Right lobe of liver (tissue), 6 donors: ENCODE results near the gene DDIT4L. TPM values are rescaled to one million over a fixed set of nuclear protein-coding genes. Genes with fewer than 3 reads are reported as not detected.

Experiments
- ATAC-seq, 4 donors: fragments of 200-7000 bp; cut with Tn5 transposase; one replicate each; pipeline ENCODE4 v1.9.1; 2020; ENCODE audit warnings: mild to moderate bottlenecking in 4 of 4, moderate library complexity in 4 of 4
- DNase-seq, 3 donors: peaks; one replicate each; pipeline ENCODE4 v3.0.0-alpha.2; 2020
- H3K27ac ChIP-seq, 3 donors: fragments of 200-600 bp; one replicate each; pipeline ENCODE4 v1.8.0; 2022
- H3K27me3 ChIP-seq, 2 donors: fragments of 200-600 bp; one replicate each; pipeline ENCODE4 v1.8.0; 2022
- H3K36me3 ChIP-seq, 4 donors: fragments of 200-600 bp; sonication (generic) in 1 of 4; one replicate each; pipeline versions ENCODE4 v1.5.1 to v1.8.0; 2017 to 2022; ENCODE audit warnings: control low read depth in 1 of 4
- H3K4me1 ChIP-seq, 4 donors: fragments of 200-600 bp; sonication (generic) in 1 of 4; one replicate each; pipeline versions ENCODE4 v1.5.1 to v1.8.0; 2017 to 2022; ENCODE audit warnings: control low read depth in 1 of 4
- H3K4me3 ChIP-seq, 3 donors: fragments of 200-600 bp; one replicate each; pipeline ENCODE4 v1.8.0; 2022
- H3K9me3 ChIP-seq, 4 donors: fragments of 200-600 bp; sonication (generic) in 1 of 4; one replicate each; pipeline versions ENCODE4 v1.5.1 to v1.8.0; 2017 to 2022; ENCODE audit warnings: control low read depth in 1 of 4
- CTCF ChIP-seq, 4 donors: fragments of 200-600 bp in 3 of 4; fragments of 450-650 bp in 1 of 4; IDR thresholded peaks; one replicate each; pipeline versions ENCODE4 v1.5.1 to v1.8.0; 2016 to 2022; ENCODE audit warnings: antibody characterized with exemption in 4 of 4, mild to moderate bottlenecking in 2 of 4
- POLR2A ChIP-seq: fragments of 450-650 bp; IDR thresholded peaks from one replicate; pipeline ENCODE4 v1.6.1; 2017; ENCODE audit warnings: antibody characterized with exemption, mild to moderate bottlenecking
- WGBS: methylation state at CpG from one replicate; pipeline ENCODE4 v1.1.6; 2018; ENCODE audit warnings: low coverage, low lambda C conversion rate; ENCODE audit not compliant: insufficient coverage; ENCODE audit errors: missing lambda C conversion rate; 5-methylcytosine and 5-hydroxymethylcytosine counted together
- intact Hi-C, 2 donors: fragments of 100-400 bp; cut with DNase I; formaldehyde crosslinking; loops; one replicate each; pipeline versions ENCODE4 v1.11.2 to v1.14.1; 2022
- total RNA-seq, 6 experiments: library from RNA; depleted of rRNA in 2 of 6; stranded (reverse); fragments of >200 nt in 2 of 6; fragmentation: NEBNext Ultra II Directional in 3 of 6; extraction: Animal tissue kit (Norgen Biotek cat#: 25700) in 3 of 6; gene quantifications; one replicate each; pipeline versions ENCODE4 v1.1.0 to v1.2.4, GENCODE V29; 2016 to 2023
- donor health status: DM: no; HTN: yes; CAD: no.
- donor health status: DM: no; HTN: no; CAD: no.
- donor health status: DM: no; HTN: no; CAD: no.
- donor health status: DM: no; HTN: yes; CAD: no.
- donor health status: DM: no; HTN: yes; CAD: no.

The DDIT4L gene
- total RNA-seq, 6 experiments from 2014 or later = 0.07 to 0.46 (median 0.22) TPM

DNA sequence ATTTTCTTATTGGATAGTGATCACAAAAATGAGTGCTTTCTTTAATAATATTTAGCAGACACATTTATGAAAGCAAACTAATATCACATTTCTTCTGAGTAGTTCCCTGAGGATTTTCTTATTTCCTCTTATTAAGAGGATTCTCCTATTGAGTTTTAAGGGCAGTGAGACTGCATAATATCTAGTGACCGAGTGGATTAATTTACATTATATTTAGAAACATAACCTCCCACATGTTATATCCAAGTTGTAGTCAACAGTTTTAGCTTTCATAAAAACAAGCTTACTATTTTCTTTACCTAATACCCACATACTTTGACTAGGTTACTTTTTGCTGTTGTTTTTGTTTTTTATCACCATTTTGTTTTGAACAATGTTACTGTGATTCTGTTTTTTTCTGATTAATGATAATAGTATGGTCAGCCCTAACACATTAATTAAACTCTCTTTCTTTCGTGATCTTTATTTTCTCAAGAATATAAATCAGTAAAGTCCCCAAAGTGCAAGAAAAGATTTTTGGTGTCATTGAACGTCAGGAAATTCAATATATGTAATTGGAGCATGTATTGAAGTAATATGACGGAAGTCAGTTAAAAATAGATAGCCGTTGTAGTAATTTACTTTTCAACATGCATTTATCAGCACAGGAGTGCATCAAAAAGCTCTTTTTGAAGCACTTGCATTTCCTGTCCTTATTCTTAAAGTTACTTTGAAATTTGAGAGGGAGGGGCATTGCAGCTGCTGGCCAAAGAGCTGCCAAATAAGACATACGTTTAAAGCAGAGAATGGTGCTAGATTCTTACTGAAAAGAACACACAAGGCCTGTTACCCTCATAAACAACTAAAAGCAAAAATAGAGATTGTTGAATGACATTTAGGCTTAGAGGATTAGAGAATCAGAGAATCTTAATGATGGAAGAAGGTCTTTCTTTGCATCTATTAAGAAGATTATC, 25.2 kb downstream of the DDIT4L start:
- DNase-seq = no peak
- Histone ChIP-seq H3K27me3 (no peaks in the 10 kb centered on the region), H3K4me1 (no peaks in the 10 kb centered on the region), H3K36me3 (no peaks in the 10 kb centered on the region), H3K27ac (no peak overlapping the region), H3K4me3 (no peak overlapping the region), H3K9me3 (no peaks in the 10 kb centered on the region)
- intact Hi-C loops = no loop called here
- no peak for ATAC-seq
- TF ChIP-seq POLR2A = no peak
- no peak for TF ChIP-seq CTCF (IDR thresholded peaks at IDR 0.05)
- WGBS = 32% methylated on average over 6 of the region's 6 CpGs

GRCh38 chr4:100162027-100162685, 28.1 kb downstream of the DDIT4L start:
- Histone ChIP-seq H3K9me3 (no peaks in the 10 kb centered on the region), H3K27me3 (no peaks in the 10 kb centered on the region), H3K4me1 (no peaks in the 10 kb centered on the region), H3K27ac (no peak overlapping the region), H3K36me3 (no peaks in the 10 kb centered on the region), H3K4me3 (no peak overlapping the region)
- ATAC-seq (no peak), DNase-seq (no peak)
- TF ChIP-seq POLR2A = no peak
- no peak for TF ChIP-seq CTCF (IDR thresholded peaks at IDR 0.05)
- intact Hi-C loops = no loop called here
- 53% methylated on average over 2 of the region's 3 CpGs for WGBS

DNA sequence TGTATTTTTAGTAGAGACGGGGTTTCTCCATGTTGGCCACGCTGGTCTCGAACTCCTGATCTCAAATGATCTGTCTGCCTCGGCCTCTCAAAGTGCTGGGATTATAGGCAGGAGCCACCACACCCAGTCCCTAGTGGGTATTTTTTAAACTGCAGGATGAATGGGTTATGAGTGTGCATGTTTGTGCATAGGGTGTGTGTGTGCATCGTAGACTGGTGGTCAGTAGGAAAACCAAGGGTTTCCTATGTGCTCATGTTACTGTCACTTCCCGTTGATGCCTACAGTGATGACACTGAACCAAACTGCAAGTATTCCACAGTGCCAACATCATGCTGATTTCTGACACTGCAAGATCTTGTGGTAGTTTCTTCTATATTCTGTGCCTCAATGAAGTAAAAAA, 41.1 kb downstream of the DDIT4L start:
- 79% methylated on average over 5 of the region's 6 CpGs for WGBS
- Histone ChIP-seq H3K4me1 (no peaks in the 10 kb centered on the region), H3K27ac (no peak overlapping the region), H3K36me3 (no peaks in the 10 kb centered on the region), H3K4me3 (no peak overlapping the region), H3K9me3 (no peaks in the 10 kb centered on the region), H3K27me3 (no peaks in the 10 kb centered on the region)
- no peak for DNase-seq
- TF ChIP-seq POLR2A (no peak), CTCF (IDR thresholded peaks at IDR 0.05) (no peak)
- no peak for ATAC-seq
- intact Hi-C loops = no loop called here

DNA sequence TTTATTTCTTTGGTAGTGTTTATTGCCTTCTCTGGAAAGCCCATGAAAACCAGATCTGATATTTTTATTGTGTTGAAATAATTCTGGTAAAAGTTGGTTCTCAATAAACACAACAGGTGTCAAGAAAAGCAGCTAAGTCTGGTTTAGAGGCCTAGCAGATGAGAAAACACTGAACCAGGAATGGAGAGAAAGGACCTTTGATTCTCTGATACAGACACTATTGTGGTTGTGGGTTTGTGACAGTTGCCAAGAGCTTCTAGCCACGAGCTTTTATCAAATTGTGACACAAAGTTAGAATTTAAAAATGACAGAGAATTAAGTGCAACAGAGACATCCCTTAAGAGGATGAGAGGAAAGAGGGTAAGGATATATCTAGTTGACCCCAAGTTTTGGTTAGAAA, 42.6 kb downstream of the DDIT4L start:
- intact Hi-C loops = no loop called here
- no peaks in the 10 kb centered on the region for H3K36me3 ChIP-seq
- TF ChIP-seq POLR2A (no peak), CTCF (IDR thresholded peaks at IDR 0.05) (no peak)
- H3K27me3 ChIP-seq = no peaks in the 10 kb centered on the region
- no peaks in the 10 kb centered on the region for H3K4me1 ChIP-seq
- no peak overlapping the region for H3K4me3 ChIP-seq
- no peak overlapping the region for H3K27ac ChIP-seq
- WGBS = 11% methylated on average over 1 of the region's 1 CpG
- H3K9me3 ChIP-seq = no peaks in the 10 kb centered on the region
- no peak for ATAC-seq
- no peak for DNase-seq
